WTC11 (cell line): ENCODE measurements around the gene AMN.

ENCODE experiments used
- CTCF ChIP-seq: fragments of 200-600 bp; IDR thresholded peaks from 2 replicates; pipeline ENCODE4 v1.8.0; 2022; ENCODE audit warnings: antibody characterized with exemption
- E2F1 ChIP-seq: sonication (generic); formaldehyde crosslinking; IDR thresholded peaks from 2 replicates; pipeline ENCODE4 v1.8.0; 2022; ENCODE audit warnings: mild to moderate bottlenecking, missing genetic modification reagents
- MAX ChIP-seq: sonication (generic); formaldehyde crosslinking; IDR thresholded peaks from 2 replicates; pipeline ENCODE4 v1.8.0; 2022; ENCODE audit warnings: mild to moderate bottlenecking, missing genetic modification reagents
- MYBL2 ChIP-seq: sonication (generic); formaldehyde crosslinking; IDR thresholded peaks from 2 replicates; pipeline ENCODE4 v1.8.1; 2023; ENCODE audit warnings: mild to moderate bottlenecking, moderate library complexity, missing genetic modification reagents
- NR2C2 ChIP-seq: sonication (generic); formaldehyde crosslinking; IDR thresholded peaks from 2 replicates; pipeline ENCODE4 v1.8.0; 2022; ENCODE audit warnings: mild to moderate bottlenecking, missing genetic modification reagents
- USF2 ChIP-seq: sonication (generic); formaldehyde crosslinking; IDR thresholded peaks from 2 replicates; pipeline ENCODE4 v1.8.1; 2023; ENCODE audit warnings: mild to moderate bottlenecking, missing genetic modification reagents, moderate library complexity
- ZNF281 ChIP-seq: sonication (generic); formaldehyde crosslinking; IDR thresholded peaks from 2 replicates; pipeline ENCODE4 v1.8.0; 2023; ENCODE audit warnings: mild to moderate bottlenecking, missing genetic modification reagents

GRCh38 chr14:102955636-102956408, 33.4 kb downstream of the AMN start:
- no peak for TF ChIP-seq MAX (CRISPR knock-in tag)
- TF ChIP-seq NR2C2 (CRISPR knock-in tag): no peak
- TF ChIP-seq E2F1 (CRISPR knock-in tag): no peak
- TF ChIP-seq ZNF281 (CRISPR knock-in tag): no peak
- no peak for TF ChIP-seq MYBL2 (CRISPR knock-in tag)
- TF ChIP-seq USF2 (CRISPR knock-in tag): no peak
- TF ChIP-seq CTCF: no peak
